SK-N-MC (cell line): ENCODE measurements around the gene KCNA10.
"Not testable (repeated sequence)": the region's sequence is repeated elsewhere in the genome, so short reads cannot be mapped to it uniquely, and the experiment has no call there.

Experiments used
- DNase-seq: peaks from one replicate; pipeline ENCODE4 v3.0.0-alpha.2; 2011; ENCODE audit warnings: low read depth, low spot score
- H3K27ac ChIP-seq: fragments of 200-600 bp; sonication (generic); 2 replicates; pipeline ENCODE4 v1.5.1; 2016; ENCODE audit warnings: mixed run types
- H3K36me3 ChIP-seq: fragments of 200-600 bp; sonication (generic); 2 replicates; pipeline ENCODE4 v1.6.1; 2017; ENCODE audit warnings: antibody characterized with exemption, low read length, mixed read lengths; ENCODE audit not compliant: insufficient read depth
- H3K4me3 ChIP-seq: fragments of 200-600 bp; sonication (generic); 2 replicates; pipeline ENCODE4 v1.5.1; 2016
- H3K9ac ChIP-seq: fragments of 200-600 bp; sonication (generic); 2 replicates; pipeline ENCODE4 v1.8.0; 2017; ENCODE audit warnings: mixed run types, mixed read lengths; ENCODE audit not compliant: insufficient read length
- H3K9me3 ChIP-seq: fragments of 200-600 bp; sonication (generic); 2 replicates; pipeline ENCODE4 v1.6.1; 2017; ENCODE audit warnings: low read depth, mild to moderate bottlenecking, antibody characterized with exemption, low read length, moderate library complexity, mixed read lengths
- EZH2 ChIP-seq: fragments of 200-600 bp; sonication (generic); IDR thresholded peaks from one replicate; pipeline ENCODE4 v1.6.1; 2017; ENCODE audit warnings: antibody characterized with exemption
- FOXP2 ChIP-seq: optimal IDR thresholded peaks from 2 replicates; pipeline ENCODE3; 2011; ENCODE audit warnings: mild to moderate bottlenecking, moderate library complexity; ENCODE audit not compliant: insufficient read depth; ENCODE audit errors: extremely low read length, control extremely low read depth
- POLR2AphosphoS5 ChIP-seq: IDR thresholded peaks from 2 replicates; pipeline ENCODE4 v1.6.1; 2012; ENCODE audit warnings: mild to moderate bottlenecking, low read depth, low read length, borderline replicate concordance

The KCNA10 gene

DNA sequence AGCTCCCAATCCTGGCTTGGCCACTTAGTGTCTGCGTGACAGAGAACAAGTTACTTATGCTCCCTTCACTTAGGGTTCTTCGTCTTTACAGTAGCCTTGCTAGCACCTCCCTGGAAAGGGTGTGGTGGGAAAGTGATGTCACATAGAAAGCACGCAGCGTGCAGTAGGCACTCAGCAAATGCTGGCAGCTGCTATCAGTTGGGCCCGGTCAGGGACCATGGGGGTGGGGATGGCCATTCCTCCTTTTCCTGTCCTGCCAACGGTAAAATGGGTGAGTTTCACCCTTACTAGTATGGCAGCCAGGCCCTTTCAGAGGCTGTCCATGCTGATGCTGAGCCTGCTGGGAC, 6.2 kb upstream of the KCNA10 start:
- Histone ChIP-seq H3K36me3 (no peaks in the 10 kb centered on the region), H3K9ac (no peak overlapping the region), H3K4me3 (no peak overlapping the region), H3K9me3 (no peaks in the 10 kb centered on the region), H3K27ac (no peak overlapping the region)
- DNase-seq = no peak
- TF ChIP-seq POLR2AphosphoS5 = no peak
- TF ChIP-seq FOXP2 = no peak
- no peak for TF ChIP-seq EZH2

GRCh38 chr1:110524311-110525248, 5.6 kb upstream of the KCNA10 start:
- peak; percentile 26 for DNase-seq
- Histone ChIP-seq H3K27ac (no peak overlapping the region), H3K9me3 (no peaks in the 10 kb centered on the region), H3K4me3 (no peak overlapping the region), H3K36me3 (no peaks in the 10 kb centered on the region), H3K9ac (no peak overlapping the region)
- TF ChIP-seq POLR2AphosphoS5 (no peak), FOXP2 (no peak), EZH2 (no peak)

DNA sequence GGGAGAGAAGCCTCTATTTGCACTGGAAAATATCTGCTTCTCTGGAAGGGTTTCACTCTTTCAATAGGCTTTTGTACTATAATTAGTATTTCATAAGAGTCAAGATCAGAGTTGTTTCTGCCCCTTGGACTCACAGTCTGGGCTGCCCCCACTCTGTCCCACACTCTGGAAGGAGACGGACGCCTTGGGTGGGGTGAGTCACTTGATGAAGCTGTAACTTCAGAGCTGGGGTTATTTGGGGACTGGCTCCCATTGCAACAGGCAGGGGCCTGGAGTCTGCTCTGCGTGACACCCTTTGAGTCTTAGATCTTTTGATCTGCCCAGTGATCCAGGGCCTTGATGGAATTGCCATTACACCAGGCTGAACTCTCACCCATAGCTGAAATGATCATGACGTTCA, 4.0 kb upstream of the KCNA10 start:
- no peaks in the 10 kb centered on the region for H3K9me3 ChIP-seq
- H3K36me3 ChIP-seq = no peaks in the 10 kb centered on the region
- no peak for TF ChIP-seq EZH2
- TF ChIP-seq FOXP2 = no peak
- no peak for TF ChIP-seq POLR2AphosphoS5
- H3K4me3 ChIP-seq = no peak overlapping the region
- DNase-seq = no peak
- H3K9ac ChIP-seq = no peak overlapping the region
- no peak overlapping the region for H3K27ac ChIP-seq

GRCh38 chr1:110522560-110522959, 3.6 kb upstream of the KCNA10 start:
- H3K9me3 ChIP-seq = no peaks in the 10 kb centered on the region
- no peak for TF ChIP-seq EZH2
- no peak overlapping the region for H3K4me3 ChIP-seq
- H3K9ac ChIP-seq = no peak overlapping the region
- DNase-seq = no peak
- no peaks in the 10 kb centered on the region for H3K36me3 ChIP-seq
- no peak overlapping the region for H3K27ac ChIP-seq

DNA sequence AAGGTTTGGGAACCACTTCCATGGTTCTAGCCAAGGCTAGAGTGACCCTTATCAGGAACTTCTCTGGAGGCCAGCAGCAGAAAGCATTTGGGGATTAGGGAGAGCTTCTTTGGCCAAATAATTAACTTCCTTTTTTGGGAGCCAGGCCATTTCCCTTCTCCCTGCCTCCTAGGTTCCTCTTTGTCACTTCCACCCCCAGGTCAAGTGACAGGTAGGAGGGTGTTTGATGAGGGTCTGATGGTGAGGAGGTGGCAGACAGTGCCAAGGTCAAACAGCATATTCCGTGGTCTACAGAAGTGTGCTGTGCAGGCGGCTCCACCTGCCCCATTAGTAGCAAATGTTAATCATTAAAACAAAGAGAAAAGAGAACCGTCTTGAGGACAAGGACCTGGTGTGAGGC, 1.9 kb upstream of the KCNA10 start:
- Histone ChIP-seq H3K27ac (no peak overlapping the region), H3K9ac (no peak overlapping the region), H3K4me3 (no peak overlapping the region), H3K36me3 (no peaks in the 10 kb centered on the region), H3K9me3 (no peaks in the 10 kb centered on the region)
- TF ChIP-seq POLR2AphosphoS5 (no peak), FOXP2 (no peak), EZH2 (no peak)
- no peak for DNase-seq

- no peak for TF ChIP-seq POLR2AphosphoS5
- no peak for TF ChIP-seq EZH2
- TF ChIP-seq FOXP2 = no peak
- no peak overlapping the region for H3K27ac ChIP-seq
- H3K4me3 ChIP-seq = no peak overlapping the region
- no peaks in the 10 kb centered on the region for H3K9me3 ChIP-seq
- no peaks in the 10 kb centered on the region for H3K36me3 ChIP-seq
- DNase-seq = no peak
- H3K9ac ChIP-seq = no peak overlapping the region
Observed at GRCh38 chr1:110515891-110516290, 3.1 kb downstream of the KCNA10 start.

- no peak overlapping the region for H3K4me3 ChIP-seq
- no peak overlapping the region for H3K27ac ChIP-seq
- H3K9ac ChIP-seq = no peak overlapping the region
- no peak for DNase-seq
- TF ChIP-seq FOXP2 (no peak), EZH2 (no peak), POLR2AphosphoS5 (no peak)
- H3K36me3 ChIP-seq = no peaks in the 10 kb centered on the region
- no peaks in the 10 kb centered on the region for H3K9me3 ChIP-seq
Observed at GRCh38 chr1:110515041-110515440, 3.9 kb downstream of the KCNA10 start.

- no peak for DNase-seq
- H3K27ac ChIP-seq = no peak overlapping the region
- H3K4me3 ChIP-seq = no peak overlapping the region
- no peaks in the 10 kb centered on the region for H3K9me3 ChIP-seq
- TF ChIP-seq POLR2AphosphoS5 (no peak), FOXP2 (no peak), EZH2 (no peak)
- H3K9ac ChIP-seq = no peak overlapping the region
- no peaks in the 10 kb centered on the region for H3K36me3 ChIP-seq
Observed at GRCh38 chr1:110513511-110513910, 5.5 kb downstream of the KCNA10 start.

GRCh38 chr1:110511436-110511835, 7.5 kb downstream of the KCNA10 start:
- no peaks in the 10 kb centered on the region for H3K36me3 ChIP-seq
- no peak overlapping the region for H3K27ac ChIP-seq
- no peak overlapping the region for H3K4me3 ChIP-seq
- H3K9me3 ChIP-seq = no peaks in the 10 kb centered on the region
- TF ChIP-seq EZH2 = no peak
- no peak for TF ChIP-seq FOXP2
- no peak for TF ChIP-seq POLR2AphosphoS5
- no peak overlapping the region for H3K9ac ChIP-seq
- no peak for DNase-seq

- not testable (repeated sequence) for DNase-seq, H3K36me3 ChIP-seq, H3K4me3 ChIP-seq, H3K27ac ChIP-seq, H3K9me3 ChIP-seq, H3K9ac ChIP-seq
Observed at GRCh38 chr1:110510921-110511320, 8.1 kb downstream of the KCNA10 start.
